GM12892 (cell line): ENCODE results near the gene GTF2B.

Experiments
- POLR2A ChIP-seq: IDR thresholded peaks from 2 replicates; pipeline ENCODE4 v1.6.1; 2011; ENCODE audit warnings: low read depth, low read length, control low read depth
- POLR2AphosphoS5 ChIP-seq: IDR thresholded peaks from 2 replicates; pipeline ENCODE4 v1.6.1; 2011; ENCODE audit warnings: low read depth, low read length, control low read depth

GRCh38 chr1:88812366-88812765 is 79.0 kb downstream of the GTF2B start:
- TF ChIP-seq POLR2AphosphoS5 (no peak), POLR2A (no peak)
